HepG2 (cell line): ENCODE results near the gene LATS1. TPM values are rescaled to one million over a fixed set of nuclear protein-coding genes. Genes with fewer than 3 reads are reported as not detected.

ENCODE experiments used
- CHCHD3 ChIP-seq: sonication (generic); formaldehyde crosslinking; IDR thresholded peaks from 2 replicates; pipeline ENCODE4 v1.8.0; 2022; ENCODE audit warnings: mild to moderate bottlenecking, missing genetic modification reagents, moderate library complexity
- HCFC1 ChIP-seq: fragments of 150-350 bp; IDR thresholded peaks from 2 replicates; pipeline ENCODE4 v1.6.1; 2014; ENCODE audit warnings: low read depth, low read length
- HIC2 ChIP-seq: sonication (generic); formaldehyde crosslinking; IDR thresholded peaks from 2 replicates; pipeline ENCODE4 v1.9.0; 2022; ENCODE audit warnings: low read depth, missing genetic modification reagents
- MAFK ChIP-seq, 2 experiments: IDR thresholded peaks in 1 of 2; conservative IDR thresholded peaks in 1 of 2; 2 replicates each; pipeline ENCODE4 v1.6.1; 2011; ENCODE audit warnings: improper control_type of control experiment in 2 of 2, low read length in 2 of 2
- MIER2 ChIP-seq: IDR thresholded peaks from 2 replicates; pipeline ENCODE4 v1.6.1; 2016; ENCODE audit warnings: missing biosample characterization, missing genetic modification reagents
- NCOA2 ChIP-seq: sonication (generic); formaldehyde crosslinking; IDR thresholded peaks from 2 replicates; pipeline ENCODE4 v1.8.0; 2022; ENCODE audit warnings: inconsistent platforms
- PPARG ChIP-seq: conservative IDR thresholded peaks from 2 replicates; pipeline ENCODE4 v1.6.1; 2016; ENCODE audit warnings: missing biosample characterization, missing genetic modification reagents
- REST ChIP-seq, 2 experiments: IDR thresholded peaks; 2 replicates each; pipeline ENCODE4 v1.6.1; 2011 to 2012; ENCODE audit warnings: low read length in 2 of 2, borderline replicate concordance in 1 of 2, low read depth in 1 of 2, mild to moderate bottlenecking in 1 of 2, moderate library complexity in 1 of 2
- SALL1 ChIP-seq: sonication (generic); formaldehyde crosslinking; IDR thresholded peaks from 2 replicates; pipeline ENCODE4 v1.8.0; 2022; ENCODE audit warnings: mild to moderate bottlenecking, missing genetic modification reagents
- SOX5 ChIP-seq: IDR thresholded peaks from 2 replicates; pipeline ENCODE4 v1.6.1; 2016; ENCODE audit warnings: borderline replicate concordance
- THAP11 ChIP-seq: IDR thresholded peaks from 2 replicates; pipeline ENCODE4 v1.6.1; 2016; ENCODE audit warnings: missing biosample characterization, missing genetic modification reagents
- TOE1 ChIP-seq: sonication (generic); formaldehyde crosslinking; IDR thresholded peaks from 2 replicates; pipeline ENCODE4 v1.4.0; 2020; ENCODE audit warnings: mild to moderate bottlenecking, missing genetic modification reagents
- YY1 ChIP-seq: IDR thresholded peaks from 2 replicates; pipeline ENCODE4 v1.6.1; 2011; ENCODE audit warnings: low read length, low read depth, moderate library complexity, mild to moderate bottlenecking; ENCODE audit not compliant: insufficient read depth, insufficient replicate concordance
- ZBTB26 ChIP-seq: IDR thresholded peaks from 2 replicates; pipeline ENCODE4 v1.6.1; 2016; ENCODE audit warnings: missing compliant biosample characterization, missing genetic modification reagents, borderline replicate concordance
- ZEB1 ChIP-seq: IDR thresholded peaks from 2 replicates; pipeline ENCODE4 v1.6.1; 2012; ENCODE audit warnings: mild to moderate bottlenecking, low read depth, inconsistent platforms; ENCODE audit not compliant: insufficient replicate concordance
- ZMYM2 ChIP-seq: sonication (generic); formaldehyde crosslinking; IDR thresholded peaks from 2 replicates; pipeline ENCODE4 v1.8.0; 2022; ENCODE audit warnings: mild to moderate bottlenecking, missing genetic modification reagents
- ZSCAN22 ChIP-seq: sonication (generic); formaldehyde crosslinking; IDR thresholded peaks from 2 replicates; pipeline ENCODE4 v1.4.0; 2020; ENCODE audit warnings: mild to moderate bottlenecking, missing genetic modification reagents
- polyA plus RNA-seq, 8 experiments: library from polyadenylated mRNA; depleted of rRNA in 3 of 8; stranded (reverse) in 7 of 8; unstranded in 1 of 8; fragments of >200 nt; fragmentation: Illumina TruSeq in 4 of 8; extraction: Trizol in 4 of 8; gene quantifications; 2 replicates each; pipeline versions ENCODE4 v1.2.1 to v1.2.3, GENCODE V29; 2011 to 2016; ENCODE audit warnings: low read depth in 4 of 8, missing spikeins in 1 of 8, mixed read lengths in 1 of 8; ENCODE audit not compliant: insufficient read depth in 1 of 8
- total RNA-seq, 5 experiments: library from RNA; depleted of rRNA; stranded (reverse); fragments of >200 nt; fragmentation: Illumina TruSeq; extraction: Trizol; gene quantifications; 2 replicates each; pipeline ENCODE4 v1.2.3, GENCODE V29; 2016; ENCODE audit warnings: low read depth in 1 of 5
- TF ChIP-seq, protein P1 (sequence below): sonication (generic); formaldehyde crosslinking; IDR thresholded peaks from 2 replicates; pipeline ENCODE4 v1.5.0; 2020; ENCODE audit warnings: missing genetic modification reagents
- TF ChIP-seq, protein P2 (sequence below): sonication (generic); formaldehyde crosslinking; IDR thresholded peaks from 2 replicates; pipeline ENCODE4 v1.4.0; 2020; ENCODE audit warnings: missing genetic modification reagents

Gene LATS1
- total and polyA plus RNA-seq, 2 of the 13 experiments (the other 11 are each of a cell fraction or from before 2014, with no cell fraction given), result 9.9 to 12.6 TPM

- TF ChIP-seq HIC2 (CRISPR knock-in tag), result peak; percentile 52; the same call in 1 of the 2 replicates
- TF ChIP-seq TOE1 (CRISPR knock-in tag), result peak; percentile 66; the same call in 1 of the 2 replicates
- TF ChIP-seq, protein P1, sequence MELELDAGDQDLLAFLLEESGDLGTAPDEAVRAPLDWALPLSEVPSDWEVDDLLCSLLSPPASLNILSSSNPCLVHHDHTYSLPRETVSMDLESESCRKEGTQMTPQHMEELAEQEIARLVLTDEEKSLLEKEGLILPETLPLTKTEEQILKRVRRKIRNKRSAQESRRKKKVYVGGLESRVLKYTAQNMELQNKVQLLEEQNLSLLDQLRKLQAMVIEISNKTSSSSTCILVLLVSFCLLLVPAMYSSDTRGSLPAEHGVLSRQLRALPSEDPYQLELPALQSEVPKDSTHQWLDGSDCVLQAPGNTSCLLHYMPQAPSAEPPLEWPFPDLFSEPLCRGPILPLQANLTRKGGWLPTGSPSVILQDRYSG (CRISPR knock-in tag), result no peak; the same call in 1 of the 2 replicates
- peak; percentile 90 for TF ChIP-seq SALL1 (CRISPR knock-in tag)
- TF ChIP-seq YY1, result peak; percentile 98
- TF ChIP-seq, protein P2, sequence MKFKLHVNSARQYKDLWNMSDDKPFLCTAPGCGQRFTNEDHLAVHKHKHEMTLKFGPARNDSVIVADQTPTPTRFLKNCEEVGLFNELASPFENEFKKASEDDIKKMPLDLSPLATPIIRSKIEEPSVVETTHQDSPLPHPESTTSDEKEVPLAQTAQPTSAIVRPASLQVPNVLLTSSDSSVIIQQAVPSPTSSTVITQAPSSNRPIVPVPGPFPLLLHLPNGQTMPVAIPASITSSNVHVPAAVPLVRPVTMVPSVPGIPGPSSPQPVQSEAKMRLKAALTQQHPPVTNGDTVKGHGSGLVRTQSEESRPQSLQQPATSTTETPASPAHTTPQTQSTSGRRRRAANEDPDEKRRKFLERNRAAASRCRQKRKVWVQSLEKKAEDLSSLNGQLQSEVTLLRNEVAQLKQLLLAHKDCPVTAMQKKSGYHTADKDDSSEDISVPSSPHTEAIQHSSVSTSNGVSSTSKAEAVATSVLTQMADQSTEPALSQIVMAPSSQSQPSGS (CRISPR knock-in tag), result peak; percentile 63; the same call in 1 of the 2 replicates
- TF ChIP-seq PPARG, result no peak; the same call in 1 of the 2 replicates
- TF ChIP-seq ZEB1, result no peak
- TF ChIP-seq ZMYM2 (CRISPR knock-in tag), result peak; percentile 70
- TF ChIP-seq MAFK (conservative IDR thresholded peaks at IDR 0.05 in 1 of 2, IDR thresholded peaks at IDR 0.05 in 1 of 2; ENCODE audit: low read length in 2 of 2), result no peak
- 0 out of 2 replicates have a peak, but pooled peaks have one; percentile 45 for TF ChIP-seq ZSCAN22 (CRISPR knock-in tag)
- no peak; the same call in 1 of the 2 replicates for TF ChIP-seq HCFC1
- TF ChIP-seq SOX5 (CRISPR knock-in tag), result peak; percentile 51
- TF ChIP-seq CHCHD3 (CRISPR knock-in tag), result no peak
- peak; percentile 90 for TF ChIP-seq THAP11
- peak; percentile 25; the same call in 1 of the 2 replicates for TF ChIP-seq NCOA2 (CRISPR knock-in tag)
- TF ChIP-seq ZBTB26 (CRISPR knock-in tag), result peak; percentile 84
- 0 out of 2 replicates have a peak, but pooled peaks have one; percentile 44 for TF ChIP-seq MIER2
- no peak; a peak in 3 of 4 replicates for TF ChIP-seq REST (IDR thresholded peaks at IDR 0.05; ENCODE audit: borderline replicate concordance in 1 of 2, low read depth in 1 of 2, low read length in 2 of 2)
These were observed at the start of gene LATS1 (continued) for GRCh38 chr6:149717588-149718458.
